Muscle of back (tissue), 11 donors: ENCODE measurements around the gene HLA-DPB1. TPM values are rescaled to one million over a fixed set of nuclear protein-coding genes. Genes with fewer than 3 reads are reported as not detected.
A peak's percentile ranks its signal among the peaks of the same experiment; 100 is the strongest.
"Not testable (repeated sequence)": the region's sequence is repeated elsewhere in the genome, so short reads cannot be mapped to it uniquely, and the experiment has no call there.

Experiments used
- DNase-seq, 3 donors: peaks; one replicate each; pipeline versions ENCODE4 v3.0.0 to v3.0.0-alpha.2; 2013
- polyA plus RNA-seq, 10 donors: library from polyadenylated mRNA; unstranded; fragments of 120-200 nt; gene quantifications; one replicate each; pipeline ENCODE4 v1.2.1, GENCODE V29; 2013; ENCODE audit not compliant: insufficient read length in 10 of 10

HLA-DPB1 gene
- polyA plus RNA-seq, 10 donors = 4.8 to 15.4 (median 7.8) TPM

GRCh38 chr6:33095681-33096080 lies 19.9 kb downstream of the HLA-DPB1 start:
- no peak for DNase-seq

GRCh38 chr6:33101121-33101737 lies 25.4 kb downstream of the HLA-DPB1 start:
- DNase-seq = not testable (repeated sequence)

- DNase-seq = no peak
Observed at GRCh38 chr6:33103776-33104175, 28.0 kb downstream of the HLA-DPB1 start.

GRCh38 chr6:33104887-33105286 lies 29.1 kb downstream of the HLA-DPB1 start:
- no peak for DNase-seq

GRCh38 chr6:33105386-33105785 lies 29.6 kb downstream of the HLA-DPB1 start:
- no peak for DNase-seq

- DNase-seq = no peak
Observed at GRCh38 chr6:33105916-33106871, 30.4 kb downstream of the HLA-DPB1 start.

GRCh38 chr6:33107641-33108040 lies 31.9 kb downstream of the HLA-DPB1 start:
- no peak for DNase-seq

GRCh38 chr6:33108307-33108706 lies 32.5 kb downstream of the HLA-DPB1 start:
- DNase-seq = no peak

- DNase-seq = peak; percentile 31 to 67 (median 46)
Observed at GRCh38 chr6:33112148-33112547, 36.4 kb downstream of the HLA-DPB1 start.

GRCh38 chr6:33113755-33114154 lies 38.0 kb downstream of the HLA-DPB1 start:
- DNase-seq = no peak

- DNase-seq = no peak
Observed at GRCh38 chr6:33114406-33114805, 38.6 kb downstream of the HLA-DPB1 start.

GRCh38 chr6:33116417-33116816 lies 40.6 kb downstream of the HLA-DPB1 start:
- DNase-seq = no peak

GRCh38 chr6:33116841-33117711 lies 41.3 kb downstream of the HLA-DPB1 start:
- DNase-seq = peak in 1 of 3 donors; percentile 18

GRCh38 chr6:33117811-33118277 lies 42.1 kb downstream of the HLA-DPB1 start:
- no peak for DNase-seq

- peak; percentile 31 to 61 (median 49) for DNase-seq
Observed at GRCh38 chr6:33118525-33119123, 42.8 kb downstream of the HLA-DPB1 start.

- DNase-seq = no peak
Observed at GRCh38 chr6:33120001-33120400, 44.2 kb downstream of the HLA-DPB1 start.

- no peak for DNase-seq
Observed at GRCh38 chr6:33123181-33123580, 47.4 kb downstream of the HLA-DPB1 start.

GRCh38 chr6:33123732-33124524 lies 48.1 kb downstream of the HLA-DPB1 start:
- no peak for DNase-seq

GRCh38 chr6:33124525-33124901 lies 48.7 kb downstream of the HLA-DPB1 start:
- DNase-seq = no peak

GRCh38 chr6:33124947-33125346 lies 49.2 kb downstream of the HLA-DPB1 start:
- DNase-seq = no peak
